H1 (cell line): ENCODE measurements around the gene CUZD1. TPM values are rescaled to one million over a fixed set of nuclear protein-coding genes. Genes with fewer than 3 reads are reported as not detected.

Experiments used
- FOSL1 ChIP-seq: IDR thresholded peaks from 2 replicates; pipeline ENCODE4 v1.6.1; 2011; ENCODE audit warnings: mild to moderate bottlenecking, low read depth, low read length, moderate library complexity; ENCODE audit not compliant: insufficient read depth
- GABPA ChIP-seq: IDR thresholded peaks from 2 replicates; pipeline ENCODE4 v1.6.1; 2011; ENCODE audit warnings: mild to moderate bottlenecking, low read length, moderate library complexity, borderline replicate concordance; ENCODE audit not compliant: insufficient read depth
- HDAC6 ChIP-seq: IDR thresholded peaks from one replicate; pipeline ENCODE4 v1.7.1; 2012; ENCODE audit warnings: low read depth, mild to moderate bottlenecking, inconsistent platforms, low read length, moderate library complexity
- KDM1A ChIP-seq: fragments of 200-600, 300-600 bp; sonication (generic); IDR thresholded peaks from 2 replicates; pipeline ENCODE4 v1.7.1; 2016; ENCODE audit warnings: mild to moderate bottlenecking, low read length, borderline replicate concordance
- polyA plus RNA-seq, 7 experiments: library from polyadenylated mRNA; depleted of rRNA in 3 of 7; stranded (reverse) in 5 of 7; unstranded in 2 of 7; fragments of >200 nt in 5 of 7; fragments of 200-250 nt in 2 of 7; gene quantifications; 1 replicate in 5 of 7; 2 replicates in 1 of 7; 4 replicates in 1 of 7; pipeline versions ENCODE4 v1.2.1 to v1.2.3, GENCODE V29; 2011 to 2013; ENCODE audit warnings: missing spikeins in 2 of 7, mixed read lengths in 2 of 7
- total RNA-seq: library from RNA; stranded (reverse); fragmentation: NEBNext Ultra II Directional; extraction: Animal tissue kit (Norgen Biotek cat#: 25700); gene quantifications from 2 replicates; pipeline ENCODE4 v1.2.1, GENCODE V29; 2021
- TF ChIP-seq, protein P1 (sequence below): fragments of 300-600 bp; sonication (generic); IDR thresholded peaks from 2 replicates; pipeline ENCODE4 v1.7.1; 2012; ENCODE audit warnings: low read length, moderate library complexity, mild to moderate bottlenecking, inconsistent platforms; ENCODE audit not compliant: insufficient replicate concordance

CUZD1 gene
- total and polyA plus RNA-seq, 2 of the 8 experiments (the other 6 are each of a cell fraction or from before 2014, with no cell fraction given): 11.9 to 30.0 TPM

DNA sequence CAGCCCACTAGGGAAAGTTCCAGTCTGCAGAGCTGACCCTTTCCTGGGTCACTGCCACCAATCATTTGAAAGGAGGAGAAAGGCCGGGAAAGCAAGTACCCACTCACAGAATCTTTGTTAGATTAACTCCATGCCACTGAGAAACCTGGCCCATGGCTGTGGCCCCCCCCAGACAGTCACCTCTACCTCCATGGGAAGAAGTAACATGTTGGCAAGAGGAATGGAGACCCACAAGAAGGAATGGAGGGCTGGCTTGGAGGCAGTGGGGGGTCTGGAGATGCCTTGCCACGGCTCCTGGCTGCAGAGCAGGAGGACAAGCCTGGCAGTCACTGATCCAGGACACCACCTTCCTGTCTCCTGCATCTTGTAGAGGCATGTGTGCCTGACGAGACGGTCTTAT is 32.9 kb downstream of the CUZD1 start (continued):
- TF ChIP-seq, protein P1, sequence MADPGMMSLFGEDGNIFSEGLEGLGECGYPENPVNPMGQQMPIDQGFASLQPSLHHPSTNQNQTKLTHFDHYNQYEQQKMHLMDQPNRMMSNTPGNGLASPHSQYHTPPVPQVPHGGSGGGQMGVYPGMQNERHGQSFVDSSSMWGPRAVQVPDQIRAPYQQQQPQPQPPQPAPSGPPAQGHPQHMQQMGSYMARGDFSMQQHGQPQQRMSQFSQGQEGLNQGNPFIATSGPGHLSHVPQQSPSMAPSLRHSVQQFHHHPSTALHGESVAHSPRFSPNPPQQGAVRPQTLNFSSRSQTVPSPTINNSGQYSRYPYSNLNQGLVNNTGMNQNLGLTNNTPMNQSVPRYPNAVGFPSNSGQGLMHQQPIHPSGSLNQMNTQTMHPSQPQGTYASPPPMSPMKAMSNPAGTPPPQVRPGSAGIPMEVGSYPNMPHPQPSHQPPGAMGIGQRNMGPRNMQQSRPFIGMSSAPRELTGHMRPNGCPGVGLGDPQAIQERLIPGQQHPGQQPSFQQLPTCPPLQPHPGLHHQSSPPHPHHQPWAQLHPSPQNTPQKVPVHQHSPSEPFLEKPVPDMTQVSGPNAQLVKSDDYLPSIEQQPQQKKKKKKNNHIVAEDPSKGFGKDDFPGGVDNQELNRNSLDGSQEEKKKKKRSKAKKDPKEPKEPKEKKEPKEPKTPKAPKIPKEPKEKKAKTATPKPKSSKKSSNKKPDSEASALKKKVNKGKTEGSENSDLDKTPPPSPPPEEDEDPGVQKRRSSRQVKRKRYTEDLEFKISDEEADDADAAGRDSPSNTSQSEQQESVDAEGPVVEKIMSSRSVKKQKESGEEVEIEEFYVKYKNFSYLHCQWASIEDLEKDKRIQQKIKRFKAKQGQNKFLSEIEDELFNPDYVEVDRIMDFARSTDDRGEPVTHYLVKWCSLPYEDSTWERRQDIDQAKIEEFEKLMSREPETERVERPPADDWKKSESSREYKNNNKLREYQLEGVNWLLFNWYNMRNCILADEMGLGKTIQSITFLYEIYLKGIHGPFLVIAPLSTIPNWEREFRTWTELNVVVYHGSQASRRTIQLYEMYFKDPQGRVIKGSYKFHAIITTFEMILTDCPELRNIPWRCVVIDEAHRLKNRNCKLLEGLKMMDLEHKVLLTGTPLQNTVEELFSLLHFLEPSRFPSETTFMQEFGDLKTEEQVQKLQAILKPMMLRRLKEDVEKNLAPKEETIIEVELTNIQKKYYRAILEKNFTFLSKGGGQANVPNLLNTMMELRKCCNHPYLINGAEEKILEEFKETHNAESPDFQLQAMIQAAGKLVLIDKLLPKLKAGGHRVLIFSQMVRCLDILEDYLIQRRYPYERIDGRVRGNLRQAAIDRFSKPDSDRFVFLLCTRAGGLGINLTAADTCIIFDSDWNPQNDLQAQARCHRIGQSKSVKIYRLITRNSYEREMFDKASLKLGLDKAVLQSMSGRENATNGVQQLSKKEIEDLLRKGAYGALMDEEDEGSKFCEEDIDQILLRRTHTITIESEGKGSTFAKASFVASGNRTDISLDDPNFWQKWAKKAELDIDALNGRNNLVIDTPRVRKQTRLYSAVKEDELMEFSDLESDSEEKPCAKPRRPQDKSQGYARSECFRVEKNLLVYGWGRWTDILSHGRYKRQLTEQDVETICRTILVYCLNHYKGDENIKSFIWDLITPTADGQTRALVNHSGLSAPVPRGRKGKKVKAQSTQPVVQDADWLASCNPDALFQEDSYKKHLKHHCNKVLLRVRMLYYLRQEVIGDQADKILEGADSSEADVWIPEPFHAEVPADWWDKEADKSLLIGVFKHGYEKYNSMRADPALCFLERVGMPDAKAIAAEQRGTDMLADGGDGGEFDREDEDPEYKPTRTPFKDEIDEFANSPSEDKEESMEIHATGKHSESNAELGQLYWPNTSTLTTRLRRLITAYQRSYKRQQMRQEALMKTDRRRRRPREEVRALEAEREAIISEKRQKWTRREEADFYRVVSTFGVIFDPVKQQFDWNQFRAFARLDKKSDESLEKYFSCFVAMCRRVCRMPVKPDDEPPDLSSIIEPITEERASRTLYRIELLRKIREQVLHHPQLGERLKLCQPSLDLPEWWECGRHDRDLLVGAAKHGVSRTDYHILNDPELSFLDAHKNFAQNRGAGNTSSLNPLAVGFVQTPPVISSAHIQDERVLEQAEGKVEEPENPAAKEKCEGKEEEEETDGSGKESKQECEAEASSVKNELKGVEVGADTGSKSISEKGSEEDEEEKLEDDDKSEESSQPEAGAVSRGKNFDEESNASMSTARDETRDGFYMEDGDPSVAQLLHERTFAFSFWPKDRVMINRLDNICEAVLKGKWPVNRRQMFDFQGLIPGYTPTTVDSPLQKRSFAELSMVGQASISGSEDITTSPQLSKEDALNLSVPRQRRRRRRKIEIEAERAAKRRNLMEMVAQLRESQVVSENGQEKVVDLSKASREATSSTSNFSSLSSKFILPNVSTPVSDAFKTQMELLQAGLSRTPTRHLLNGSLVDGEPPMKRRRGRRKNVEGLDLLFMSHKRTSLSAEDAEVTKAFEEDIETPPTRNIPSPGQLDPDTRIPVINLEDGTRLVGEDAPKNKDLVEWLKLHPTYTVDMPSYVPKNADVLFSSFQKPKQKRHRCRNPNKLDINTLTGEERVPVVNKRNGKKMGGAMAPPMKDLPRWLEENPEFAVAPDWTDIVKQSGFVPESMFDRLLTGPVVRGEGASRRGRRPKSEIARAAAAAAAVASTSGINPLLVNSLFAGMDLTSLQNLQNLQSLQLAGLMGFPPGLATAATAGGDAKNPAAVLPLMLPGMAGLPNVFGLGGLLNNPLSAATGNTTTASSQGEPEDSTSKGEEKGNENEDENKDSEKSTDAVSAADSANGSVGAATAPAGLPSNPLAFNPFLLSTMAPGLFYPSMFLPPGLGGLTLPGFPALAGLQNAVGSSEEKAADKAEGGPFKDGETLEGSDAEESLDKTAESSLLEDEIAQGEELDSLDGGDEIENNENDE: no peak
- TF ChIP-seq HDAC6: no peak
- no peak for TF ChIP-seq FOSL1
- no peak for TF ChIP-seq GABPA
- TF ChIP-seq KDM1A: no peak
